Peyer's patch (tissue), 4 donors: ENCODE measurements around the gene ABCA10.

Source experiments
- CTCF ChIP-seq, 6 experiments: fragments of 450-650 bp in 4 of 6; fragments of 200-600 bp in 2 of 6; sonication (generic) in 1 of 6; IDR thresholded peaks; one replicate each; pipeline ENCODE4 v1.5.1; 2017 to 2019; ENCODE audit warnings: antibody characterized with exemption in 6 of 6, mild to moderate bottlenecking in 3 of 6, moderate library complexity in 1 of 6
- POLR2A ChIP-seq, 2 donors: fragments of 450-650 bp; IDR thresholded peaks; one replicate each; pipeline ENCODE4 v1.5.1; 2017; ENCODE audit warnings: antibody characterized with exemption in 2 of 2, mild to moderate bottlenecking in 2 of 2, moderate library complexity in 2 of 2

DNA sequence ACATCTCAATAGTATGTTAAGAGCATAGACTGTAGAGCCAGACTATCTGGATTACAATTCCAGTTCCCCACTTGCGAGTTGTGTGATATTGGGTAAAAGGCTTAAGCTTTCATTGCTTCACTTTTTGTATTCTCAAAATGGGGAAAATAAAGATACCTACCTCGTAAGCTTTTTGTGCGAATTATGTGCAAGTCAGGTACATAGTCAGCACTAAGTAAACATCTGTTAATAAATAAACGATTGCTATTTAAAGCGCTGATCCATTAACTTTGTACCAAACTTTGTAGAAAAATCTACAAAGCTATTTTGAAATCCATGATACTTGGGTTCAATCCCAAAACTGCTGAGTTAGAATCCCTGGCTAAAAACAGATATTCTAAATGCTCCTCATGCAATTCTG lies 106.6 kb downstream of the ABCA10 start:
- TF ChIP-seq CTCF (IDR thresholded peaks at IDR 0.05) (no peak), POLR2A (IDR thresholded peaks at IDR 0.05) (no peak)
